Thyroid gland (tissue), 4 donors: ENCODE data around the gene SYAP1.
"Not testable (repeated sequence)": the region's sequence is repeated elsewhere in the genome, so short reads cannot be mapped to it uniquely, and the experiment has no call there.

Experiments used
- POLR2A ChIP-seq, 2 donors: fragments of 450-650 bp; IDR thresholded peaks; one replicate each; pipeline ENCODE4 v1.6.1; 2017; ENCODE audit warnings: antibody characterized with exemption in 2 of 2, mild to moderate bottlenecking in 2 of 2, moderate library complexity in 1 of 2
- TF ChIP-seq, protein P1 (sequence below), 6 experiments: fragments of 200-600 bp in 3 of 6; fragments of 450-650 bp in 3 of 6; sonication (generic) in 3 of 6; IDR thresholded peaks; one replicate each; pipeline ENCODE4 v1.5.1; 2016 to 2019; ENCODE audit warnings: antibody characterized with exemption in 6 of 6, mild to moderate bottlenecking in 2 of 6, inconsistent platforms in 1 of 6, moderate library complexity in 1 of 6

DNA sequence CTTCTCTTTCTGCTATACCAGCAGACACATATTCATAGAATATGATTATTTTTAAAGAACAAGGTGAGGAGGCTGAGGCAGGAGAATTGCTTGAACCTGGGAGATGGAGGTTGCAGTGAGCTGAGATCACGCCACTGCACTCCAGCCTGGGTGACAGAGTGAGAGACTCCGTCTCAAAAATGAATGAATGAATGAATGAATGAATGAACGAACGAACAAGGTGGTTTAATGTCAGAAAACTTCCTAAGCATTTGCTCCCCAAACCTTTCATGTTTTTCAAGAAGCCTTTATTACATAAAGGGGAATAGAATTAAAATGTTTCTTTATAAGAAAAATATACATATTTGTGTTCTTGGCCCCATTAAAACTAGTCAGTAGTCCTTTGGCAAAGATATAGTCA is 42.1 kb downstream of the SYAP1 start:
- TF ChIP-seq, protein P1, sequence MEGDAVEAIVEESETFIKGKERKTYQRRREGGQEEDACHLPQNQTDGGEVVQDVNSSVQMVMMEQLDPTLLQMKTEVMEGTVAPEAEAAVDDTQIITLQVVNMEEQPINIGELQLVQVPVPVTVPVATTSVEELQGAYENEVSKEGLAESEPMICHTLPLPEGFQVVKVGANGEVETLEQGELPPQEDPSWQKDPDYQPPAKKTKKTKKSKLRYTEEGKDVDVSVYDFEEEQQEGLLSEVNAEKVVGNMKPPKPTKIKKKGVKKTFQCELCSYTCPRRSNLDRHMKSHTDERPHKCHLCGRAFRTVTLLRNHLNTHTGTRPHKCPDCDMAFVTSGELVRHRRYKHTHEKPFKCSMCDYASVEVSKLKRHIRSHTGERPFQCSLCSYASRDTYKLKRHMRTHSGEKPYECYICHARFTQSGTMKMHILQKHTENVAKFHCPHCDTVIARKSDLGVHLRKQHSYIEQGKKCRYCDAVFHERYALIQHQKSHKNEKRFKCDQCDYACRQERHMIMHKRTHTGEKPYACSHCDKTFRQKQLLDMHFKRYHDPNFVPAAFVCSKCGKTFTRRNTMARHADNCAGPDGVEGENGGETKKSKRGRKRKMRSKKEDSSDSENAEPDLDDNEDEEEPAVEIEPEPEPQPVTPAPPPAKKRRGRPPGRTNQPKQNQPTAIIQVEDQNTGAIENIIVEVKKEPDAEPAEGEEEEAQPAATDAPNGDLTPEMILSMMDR (IDR thresholded peaks at IDR 0.05), result not testable (repeated sequence)
- not testable (repeated sequence) for TF ChIP-seq POLR2A (IDR thresholded peaks at IDR 0.05)
